HG02973 (cell line): Measurements from ENCODE around the gene KIAA1328.

Experiments
- ATAC-seq: cut with Tn5 transposase; IDR thresholded peaks from one replicate; pipeline ENCODE4 v1.9.1; 2021; ENCODE audit warnings: moderate library complexity; ENCODE audit not compliant: unreplicated experiment

The KIAA1328 gene

GRCh38 chr18:36942264-36942663 lies 113.3 kb downstream of the KIAA1328 start:
- ATAC-seq = no peak

GRCh38 chr18:36947820-36948348 lies 119.0 kb downstream of the KIAA1328 start:
- no peak for ATAC-seq

GRCh38 chr18:36950282-36950681 lies 121.4 kb downstream of the KIAA1328 start:
- ATAC-seq = no peak

- no peak for ATAC-seq
Observed at GRCh38 chr18:36950960-36951359, 122.0 kb downstream of the KIAA1328 start.

- no peak for ATAC-seq
Observed at GRCh38 chr18:36953047-36953446, 124.1 kb downstream of the KIAA1328 start.

- no peak for ATAC-seq
Observed at GRCh38 chr18:36960038-36960437, 131.1 kb downstream of the KIAA1328 start.

- no peak for ATAC-seq
Observed at GRCh38 chr18:36963464-36963863, 134.5 kb downstream of the KIAA1328 start.

- no peak for ATAC-seq
Observed at GRCh38 chr18:36974686-36975085, 145.8 kb downstream of the KIAA1328 start.

- ATAC-seq = no peak
Observed at GRCh38 chr18:36977121-36977520, 148.2 kb downstream of the KIAA1328 start.

- peak; percentile 77 for ATAC-seq
Observed at GRCh38 chr18:36993068-36993467, 164.1 kb downstream of the KIAA1328 start.

- ATAC-seq = peak; percentile 82
Observed at GRCh38 chr18:37006742-37007141, 177.8 kb downstream of the KIAA1328 start.

- no peak for ATAC-seq
Observed at GRCh38 chr18:37012452-37012851, 183.5 kb downstream of the KIAA1328 start.

- no peak for ATAC-seq
Observed at GRCh38 chr18:37019157-37019827, 190.4 kb downstream of the KIAA1328 start.

GRCh38 chr18:37033419-37033818 lies 204.5 kb downstream of the KIAA1328 start:
- no peak for ATAC-seq

GRCh38 chr18:37042381-37042780 lies 213.5 kb downstream of the KIAA1328 start:
- ATAC-seq = no peak

- no peak for ATAC-seq
Observed at GRCh38 chr18:37055137-37055802, 226.3 kb downstream of the KIAA1328 start.

GRCh38 chr18:37064187-37064586 lies 235.3 kb downstream of the KIAA1328 start:
- no peak for ATAC-seq

GRCh38 chr18:37065254-37065653 lies 236.3 kb downstream of the KIAA1328 start:
- ATAC-seq = no peak

GRCh38 chr18:37084912-37085311 lies 256.0 kb downstream of the KIAA1328 start:
- ATAC-seq = no peak

GRCh38 chr18:37085362-37085761 lies 256.4 kb downstream of the KIAA1328 start:
- no peak for ATAC-seq

GRCh38 chr18:37107748-37108522 lies 279.0 kb downstream of the KIAA1328 start:
- ATAC-seq = no peak

- ATAC-seq = no peak
Observed at GRCh38 chr18:37122877-37123276, 293.9 kb downstream of the KIAA1328 start.
